Calu3 (cell line): ENCODE results near the gene COA7. TPM values are rescaled to one million over a fixed set of nuclear protein-coding genes. Genes with fewer than 3 reads are reported as not detected.

Source experiments
- BruUV-seq: library from RNA; stranded (reverse); fragments of 400-500 nt; replicated peaks from 2 replicates; lab custom pipeline; 2021; lab: Mats Ljungman, UMichigan
- CTCF ChIA-PET: fragments of 300-600 bp; sonication (Branson Sonifier 250); formaldehyde crosslinking; loops from one replicate; lab custom pipeline; 2022; ENCODE audit warnings: antibody characterized with exemption; lab: Charles Lee
- DNase-seq: peaks from one replicate; pipeline ENCODE4 v3.0.0; 2022
- H3K27ac Mint-ChIP-seq: one replicate; pipeline ENCODE4 v1.8.0; 2022; ENCODE audit warnings: mixed read lengths; ENCODE audit not compliant: unreplicated experiment
- H3K27me3 Mint-ChIP-seq: one replicate; pipeline ENCODE4 v1.8.0; 2022; ENCODE audit warnings: mixed read lengths; ENCODE audit not compliant: unreplicated experiment
- H3K36me3 Mint-ChIP-seq: one replicate; pipeline ENCODE4 v1.8.0; 2022; ENCODE audit warnings: mild to moderate bottlenecking, moderate library complexity, mixed read lengths; ENCODE audit not compliant: insufficient read depth, unreplicated experiment
- H3K4me1 Mint-ChIP-seq: one replicate; pipeline ENCODE4 v1.8.0; 2022; ENCODE audit warnings: mild to moderate bottlenecking, low read depth, mixed read lengths; ENCODE audit not compliant: unreplicated experiment
- H3K4me3 Mint-ChIP-seq: one replicate; pipeline ENCODE4 v1.8.0; 2022; ENCODE audit warnings: mild to moderate bottlenecking, low read depth, moderate library complexity, mixed read lengths; ENCODE audit not compliant: unreplicated experiment
- H3K9me3 Mint-ChIP-seq: one replicate; pipeline ENCODE4 v1.8.0; 2022; ENCODE audit warnings: low read depth, mixed read lengths; ENCODE audit not compliant: unreplicated experiment
- intact Hi-C: fragments of 100-400 bp; cut with micrococcal nuclease; formaldehyde crosslinking; loops from one replicate; pipeline ENCODE4 v1.10.0; 2022; ENCODE audit not compliant: unreplicated experiment
- total RNA-seq: library from RNA; stranded (reverse); gene quantifications from 2 replicates; pipeline ENCODE4 v1.2.3, GENCODE V29; 2022
- TF ChIP-seq, protein P1 (sequence below): fragments of 200-600 bp; IDR thresholded peaks from one replicate; pipeline ENCODE4 v1.8.0; 2022; ENCODE audit warnings: antibody characterized with exemption; ENCODE audit not compliant: unreplicated experiment

Gene COA7
- total RNA-seq, 1 experiment from 2014 or later, result 42.4 TPM

DNA sequence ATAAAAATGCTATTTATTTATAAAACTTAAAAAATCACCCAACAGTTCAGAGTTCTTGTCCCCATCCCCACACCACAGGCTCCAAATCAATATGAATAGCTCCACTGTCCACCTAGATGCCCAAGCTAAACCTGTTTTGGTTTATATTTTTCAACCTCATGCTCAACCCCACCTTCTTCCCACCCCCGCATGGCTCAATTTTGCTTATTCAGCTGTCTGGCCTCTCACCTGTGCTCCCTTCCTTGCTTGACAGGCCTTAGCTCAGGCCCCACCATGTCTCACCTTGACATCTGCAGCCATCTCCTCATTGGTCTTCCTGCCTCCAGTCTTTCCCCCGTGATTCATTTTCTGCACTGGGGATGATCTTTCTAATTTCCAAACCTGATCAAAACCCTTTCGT is 17.8 kb downstream of the COA7 start:
- no TSS peak for BruUV-seq
- DNase-seq, result no peak
- Mint-ChIP-seq H3K36me3 (peaks cover 13% of the 10 kb centered on the region), H3K4me1 (peaks cover 8% of the 10 kb centered on the region), H3K27ac (no peak overlapping the region), H3K27me3 (no peaks in the 10 kb centered on the region), H3K4me3 (no peak overlapping the region), H3K9me3 (no peaks in the 10 kb centered on the region)
- intact Hi-C loops, result loop anchor here (10.0 kb wide), 2 partner anchors 186 to 276 kb away; partner anchors contain the start of genes ORC1 and PRPF38A
- CTCF ChIA-PET, result interaction anchor here (0.5 kb wide), 1 partner anchor 242 kb away, joined by 6 read pairs; no protein-coding TSS in a partner anchor
- TF ChIP-seq, protein P1, sequence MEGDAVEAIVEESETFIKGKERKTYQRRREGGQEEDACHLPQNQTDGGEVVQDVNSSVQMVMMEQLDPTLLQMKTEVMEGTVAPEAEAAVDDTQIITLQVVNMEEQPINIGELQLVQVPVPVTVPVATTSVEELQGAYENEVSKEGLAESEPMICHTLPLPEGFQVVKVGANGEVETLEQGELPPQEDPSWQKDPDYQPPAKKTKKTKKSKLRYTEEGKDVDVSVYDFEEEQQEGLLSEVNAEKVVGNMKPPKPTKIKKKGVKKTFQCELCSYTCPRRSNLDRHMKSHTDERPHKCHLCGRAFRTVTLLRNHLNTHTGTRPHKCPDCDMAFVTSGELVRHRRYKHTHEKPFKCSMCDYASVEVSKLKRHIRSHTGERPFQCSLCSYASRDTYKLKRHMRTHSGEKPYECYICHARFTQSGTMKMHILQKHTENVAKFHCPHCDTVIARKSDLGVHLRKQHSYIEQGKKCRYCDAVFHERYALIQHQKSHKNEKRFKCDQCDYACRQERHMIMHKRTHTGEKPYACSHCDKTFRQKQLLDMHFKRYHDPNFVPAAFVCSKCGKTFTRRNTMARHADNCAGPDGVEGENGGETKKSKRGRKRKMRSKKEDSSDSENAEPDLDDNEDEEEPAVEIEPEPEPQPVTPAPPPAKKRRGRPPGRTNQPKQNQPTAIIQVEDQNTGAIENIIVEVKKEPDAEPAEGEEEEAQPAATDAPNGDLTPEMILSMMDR, result no peak

DNA sequence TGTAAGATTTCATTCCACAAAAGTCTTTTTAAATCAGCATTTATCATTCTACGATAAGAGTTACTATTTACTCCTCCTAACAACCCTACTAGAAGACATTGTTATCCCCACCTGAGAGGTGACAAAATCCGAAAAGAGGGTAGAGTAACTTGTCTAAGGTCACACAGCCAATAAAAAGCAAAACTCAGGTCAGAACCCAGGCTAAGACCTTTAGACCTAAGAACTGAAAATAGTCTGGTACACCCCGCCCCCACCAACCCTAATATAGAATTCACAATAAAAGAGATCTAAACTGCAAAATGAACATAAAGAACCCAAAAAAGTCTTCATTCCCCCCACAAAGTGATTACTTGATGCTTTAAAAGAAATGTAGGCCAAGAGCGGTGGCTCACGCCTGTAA is 18.6 kb downstream of the COA7 start:
- peaks cover 12% of the 10 kb centered on the region for H3K36me3 Mint-ChIP-seq
- TF ChIP-seq, protein P1, result no peak
- BruUV-seq, result no TSS peak
- H3K9me3 Mint-ChIP-seq, result no peaks in the 10 kb centered on the region
- no peak for DNase-seq
- H3K4me3 Mint-ChIP-seq, result no peak overlapping the region
- intact Hi-C loops, result loop anchor here (10.0 kb wide), 1 partner anchor 555 kb away; no protein-coding TSS in a partner anchor
- CTCF ChIA-PET, result interaction anchor here (0.6 kb wide), 1 partner anchor 275 kb away, joined by 3 read pairs; the partner anchor contains the start of genes ORC1 and PRPF38A
- no peaks in the 10 kb centered on the region for H3K27me3 Mint-ChIP-seq
- H3K4me1 Mint-ChIP-seq, result peaks cover 16% of the 10 kb centered on the region
- H3K27ac Mint-ChIP-seq, result no peak overlapping the region

DNA sequence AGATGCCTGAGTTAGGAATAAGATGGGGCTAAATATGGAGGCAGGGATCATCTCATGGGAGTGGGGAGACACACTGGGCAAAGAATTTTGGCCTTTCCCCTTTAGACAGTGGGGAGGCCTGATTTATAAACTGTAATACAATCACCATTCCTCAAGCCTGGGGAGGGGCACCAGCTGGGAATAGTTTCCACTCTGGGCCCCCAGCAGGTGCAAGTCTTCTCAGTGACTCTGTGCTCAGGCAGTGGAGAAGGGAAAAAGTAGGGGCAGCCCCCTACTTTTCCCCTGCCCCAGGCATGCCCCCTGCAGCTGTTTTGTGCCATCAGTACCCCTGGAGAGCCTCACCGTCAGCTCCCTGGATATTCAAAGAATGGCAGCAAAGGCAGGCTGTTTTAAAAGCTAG is 19.1 kb downstream of the COA7 start:
- peaks cover 11% of the 10 kb centered on the region for H3K36me3 Mint-ChIP-seq
- peaks cover 21% of the 10 kb centered on the region for H3K4me1 Mint-ChIP-seq
- DNase-seq, result no peak
- H3K27ac Mint-ChIP-seq, result no peak overlapping the region
- no peaks in the 10 kb centered on the region for H3K9me3 Mint-ChIP-seq
- CTCF ChIA-PET, result interaction anchor here (0.5 kb wide), 1 partner anchor 126 kb away, joined by 4 read pairs; the partner anchor contains the start of gene TUT4
- TF ChIP-seq, protein P1, result no peak
- H3K4me3 Mint-ChIP-seq, result no peak overlapping the region
- intact Hi-C loops, result loop anchor here (10.0 kb wide), 1 partner anchor 554 kb away; no protein-coding TSS in a partner anchor
- H3K27me3 Mint-ChIP-seq, result no peaks in the 10 kb centered on the region
- no TSS peak for BruUV-seq

DNA sequence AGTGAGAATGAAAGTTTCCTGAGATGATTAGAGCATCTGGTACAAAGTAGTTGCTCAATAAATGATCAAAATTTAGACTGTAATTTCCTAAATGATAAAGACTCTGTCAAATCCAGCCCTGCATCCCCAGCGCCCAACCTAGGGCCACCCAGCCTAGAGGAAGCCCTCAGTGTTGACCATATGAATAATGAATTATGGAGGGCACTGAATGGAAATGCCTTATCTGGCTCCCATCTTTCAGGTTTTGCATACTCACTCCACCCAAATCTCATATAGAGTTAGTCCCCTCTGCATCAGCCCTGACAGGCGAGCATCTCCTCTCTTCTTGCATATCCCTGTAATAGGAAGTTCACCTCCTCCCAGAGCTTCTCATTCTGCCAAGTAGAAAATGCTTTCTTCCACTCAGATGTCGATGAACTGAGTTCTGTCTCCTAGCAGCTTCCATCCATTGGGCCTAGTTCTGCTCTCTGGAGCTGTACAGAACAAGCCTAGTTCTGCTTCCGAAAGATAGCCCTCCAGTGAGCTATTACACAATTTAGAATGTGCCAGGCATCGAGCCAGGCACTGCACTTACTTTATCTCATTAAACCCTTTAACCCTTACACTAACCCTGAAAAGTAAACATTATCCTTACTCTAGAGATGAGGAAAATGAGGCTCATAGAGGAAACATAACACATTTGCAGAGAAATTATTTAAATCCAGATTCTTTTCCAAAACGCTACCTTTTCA is 20.9 kb downstream of the COA7 start:
- no peaks in the 10 kb centered on the region for H3K27me3 Mint-ChIP-seq
- no peak overlapping the region for H3K27ac Mint-ChIP-seq
- H3K4me3 Mint-ChIP-seq, result no peak overlapping the region
- TF ChIP-seq, protein P1, result no peak
- H3K36me3 Mint-ChIP-seq, result peaks cover 7% of the 10 kb centered on the region
- CTCF ChIA-PET, result interaction anchor here (0.5 kb wide), 1 partner anchor 364 kb away, joined by 4 read pairs; no protein-coding TSS in a partner anchor
- H3K4me1 Mint-ChIP-seq, result peaks cover 23% of the 10 kb centered on the region
- intact Hi-C loops, result loop anchor here (10.0 kb wide), 1 partner anchor 552 kb away; no protein-coding TSS in a partner anchor
- no peak for DNase-seq
- H3K9me3 Mint-ChIP-seq, result no peaks in the 10 kb centered on the region
- BruUV-seq, result no TSS peak
